Measurements from ENCODE around the gene HDAC11. TPM values are rescaled to one million over a fixed set of nuclear protein-coding genes. Genes with fewer than 3 reads are reported as not detected.
"Not testable (repeated sequence)": the region's sequence is repeated elsewhere in the genome, so short reads cannot be mapped to it uniquely, and the experiment has no call there.

Gene HDAC11
- total RNA-seq = 5.2 and 6.9 TPM in 2 replicates

GRCh38 chr3:13479582-13480339 lies at the start of gene HDAC11:
Gene HDAC11 (plus strand): TSS chr3:13480306. CDS start chr3:13480348, 42 bp downstream.
- peak; percentile 97 to 98 for DNase-seq (ENCODE audit: low read depth in 2 of 2)

DNA sequence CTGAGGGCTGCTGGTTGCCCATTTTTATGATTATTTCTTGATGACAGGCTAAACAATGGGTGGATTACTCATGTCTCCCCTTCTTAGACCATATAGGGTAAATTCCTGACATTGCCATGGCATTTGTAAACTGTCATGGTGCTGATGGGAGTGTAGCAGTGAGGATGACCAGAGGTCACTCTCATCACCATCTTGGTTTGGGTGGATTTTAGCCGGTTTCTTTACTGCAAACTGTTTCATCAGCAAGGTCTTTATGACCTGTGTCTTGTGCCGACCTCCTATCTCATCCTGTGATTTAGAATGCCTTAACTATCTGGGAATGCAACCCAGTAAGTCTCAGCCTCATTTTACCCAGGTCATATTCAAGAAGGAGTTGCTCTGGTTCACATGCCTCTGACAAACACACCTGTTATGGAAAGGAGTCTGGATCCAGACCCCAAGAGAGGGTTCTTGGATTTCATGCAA lies 49.7 kb upstream of the HDAC11 start:
- not testable (repeated sequence) for DNase-seq (ENCODE audit: low read depth in 2 of 2)

- DNase-seq (ENCODE audit: low read depth in 2 of 2) = no peak
These were observed 48.0 kb upstream of the HDAC11 start for GRCh38 chr3:13432093-13432492.

DNA sequence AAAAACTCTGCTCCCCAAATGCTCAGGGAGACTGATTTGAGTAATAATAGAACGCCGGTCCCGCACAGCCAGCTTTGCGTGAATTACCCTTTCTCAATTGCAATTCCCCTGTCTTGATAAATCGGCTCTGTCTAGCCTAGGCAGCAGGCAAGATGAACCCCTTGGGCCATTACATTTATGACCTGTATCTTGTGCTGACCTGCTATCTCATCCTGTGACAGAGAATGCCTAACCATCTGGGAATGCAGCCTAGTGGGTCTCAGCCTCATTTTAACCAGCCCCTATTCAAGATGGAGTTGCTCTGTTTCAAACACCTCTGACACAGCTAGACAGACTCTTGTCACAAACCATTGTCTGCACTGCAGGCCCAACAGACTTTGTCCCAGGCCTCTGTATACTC lies 46.2 kb upstream of the HDAC11 start:
- no peak for DNase-seq (ENCODE audit: low read depth in 2 of 2)

DNA sequence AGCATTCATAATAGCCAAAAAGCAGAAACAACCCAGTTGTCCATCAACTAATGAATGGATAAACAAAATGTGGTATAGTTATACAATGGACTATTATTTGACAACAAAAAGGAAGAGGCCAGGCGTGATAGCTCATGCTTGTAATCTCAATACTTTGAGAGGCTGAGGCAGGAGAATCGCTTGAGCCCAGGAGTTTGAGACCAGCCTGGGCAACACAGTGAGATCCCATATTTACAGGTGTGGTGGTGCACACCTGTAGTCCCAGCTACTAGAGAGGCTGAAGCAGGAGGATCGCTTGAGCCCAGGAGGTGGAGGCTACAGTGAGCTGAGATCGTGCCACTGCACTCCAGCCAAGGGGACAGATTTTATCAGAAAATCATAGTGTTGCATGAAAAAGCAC lies 43.9 kb upstream of the HDAC11 start:
- DNase-seq (ENCODE audit: low read depth in 2 of 2) = not testable (repeated sequence)

- DNase-seq (ENCODE audit: low read depth in 2 of 2) = no peak
These were observed 39.8 kb upstream of the HDAC11 start for GRCh38 chr3:13440204-13440817.

DNA sequence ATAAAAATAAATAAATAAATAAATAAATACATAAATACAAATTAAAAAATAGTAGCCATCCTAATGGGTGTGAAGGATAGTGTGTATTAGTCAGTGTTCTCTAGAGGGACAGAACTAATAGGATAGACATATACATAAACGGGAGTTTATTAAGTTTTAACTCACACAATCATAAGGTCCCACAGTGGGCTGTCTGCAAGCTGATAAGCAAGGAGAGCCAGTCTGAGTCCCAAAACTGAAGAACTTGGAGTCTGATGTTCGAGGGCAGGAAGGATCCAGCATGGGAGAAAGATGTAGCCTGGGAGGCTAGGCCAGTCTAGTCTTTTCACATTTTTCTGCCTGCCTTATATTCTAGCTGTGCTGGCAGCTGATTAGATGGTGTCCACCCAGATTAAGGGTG lies 37.2 kb upstream of the HDAC11 start:
- DNase-seq (ENCODE audit: low read depth in 2 of 2) = not testable (repeated sequence)

DNA sequence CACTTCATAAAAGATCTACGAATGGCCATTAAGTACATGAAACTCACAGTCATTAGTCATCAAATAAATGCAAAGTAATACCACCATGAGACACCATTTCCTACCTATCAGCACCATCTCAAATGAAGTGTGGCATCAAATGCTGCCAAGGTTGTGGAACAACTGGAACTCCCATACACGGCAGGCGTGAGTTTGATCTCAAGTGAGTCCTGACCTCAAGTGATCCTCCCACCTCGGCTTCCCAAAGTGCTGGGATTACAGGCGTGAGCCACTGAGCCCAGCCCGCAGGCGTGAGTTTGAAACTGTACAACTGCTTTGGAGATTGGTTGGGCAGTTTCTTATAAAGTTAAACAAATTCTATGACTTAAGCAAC lies 28.8 kb upstream of the HDAC11 start:
- no peak for DNase-seq (ENCODE audit: low read depth in 2 of 2)

DNA sequence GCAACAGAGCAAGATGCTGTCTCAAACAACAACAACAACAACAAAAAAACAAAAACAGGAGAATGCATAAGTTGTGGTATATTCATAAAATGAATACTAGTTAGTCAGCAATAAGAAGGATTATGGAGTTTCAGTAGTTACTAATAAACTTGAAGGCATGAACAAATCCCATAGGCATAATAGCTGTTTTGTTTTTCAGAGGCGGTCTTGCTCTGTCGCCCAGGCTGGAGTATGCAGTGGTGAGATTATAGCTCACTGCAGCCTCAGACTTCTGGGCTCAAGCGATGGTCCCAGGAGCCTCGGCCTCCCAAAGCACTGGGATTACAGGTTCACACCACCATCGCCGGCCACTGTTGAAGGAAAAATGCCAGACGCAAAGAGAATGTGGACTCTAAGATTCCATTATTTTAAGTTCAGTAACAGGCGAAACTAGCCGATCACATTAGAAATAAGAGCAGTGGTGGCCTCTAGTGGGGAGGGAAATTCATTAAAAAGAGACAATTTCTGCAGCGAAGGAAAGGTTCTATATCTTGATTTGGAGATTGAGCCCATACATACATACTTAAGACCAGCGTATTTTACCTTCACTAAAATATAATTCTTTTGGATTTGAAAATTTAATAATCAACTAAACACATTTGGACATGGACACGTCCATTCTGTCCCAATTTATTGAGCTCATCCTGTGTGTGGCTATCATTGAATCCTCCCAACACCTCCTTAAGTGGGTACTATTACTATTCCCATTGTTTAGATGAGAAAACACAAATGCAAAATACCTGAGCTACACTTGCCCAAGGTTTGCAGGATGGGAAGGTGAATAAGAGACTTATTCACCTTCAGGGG lies 27.4 kb upstream of the HDAC11 start:
- peak; percentile 48 to 70 for DNase-seq (ENCODE audit: low read depth in 2 of 2)

- no peak for DNase-seq (ENCODE audit: low read depth in 2 of 2)
These were observed 24.5 kb upstream of the HDAC11 start for GRCh38 chr3:13455644-13456043.

DNA sequence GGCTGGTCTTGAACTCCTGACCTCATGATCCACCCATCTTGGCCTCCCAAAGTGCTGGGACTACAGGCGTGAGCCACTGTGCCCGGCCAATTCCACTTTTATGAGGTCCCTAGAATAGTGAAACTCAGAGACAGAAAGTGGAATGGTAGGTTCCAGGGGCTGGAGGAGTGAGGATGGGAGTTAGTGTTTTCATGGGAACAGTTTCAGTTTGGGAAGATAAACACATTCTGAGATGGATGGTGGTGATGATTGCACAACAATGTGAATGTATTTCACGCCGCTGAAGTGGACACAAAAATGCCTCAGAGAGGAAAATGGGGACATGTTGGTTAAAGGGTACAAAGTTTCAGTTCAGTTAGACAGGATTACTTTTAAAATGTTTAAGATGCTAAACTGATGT lies 22.5 kb upstream of the HDAC11 start:
- DNase-seq (ENCODE audit: low read depth in 2 of 2) = no peak

DNA sequence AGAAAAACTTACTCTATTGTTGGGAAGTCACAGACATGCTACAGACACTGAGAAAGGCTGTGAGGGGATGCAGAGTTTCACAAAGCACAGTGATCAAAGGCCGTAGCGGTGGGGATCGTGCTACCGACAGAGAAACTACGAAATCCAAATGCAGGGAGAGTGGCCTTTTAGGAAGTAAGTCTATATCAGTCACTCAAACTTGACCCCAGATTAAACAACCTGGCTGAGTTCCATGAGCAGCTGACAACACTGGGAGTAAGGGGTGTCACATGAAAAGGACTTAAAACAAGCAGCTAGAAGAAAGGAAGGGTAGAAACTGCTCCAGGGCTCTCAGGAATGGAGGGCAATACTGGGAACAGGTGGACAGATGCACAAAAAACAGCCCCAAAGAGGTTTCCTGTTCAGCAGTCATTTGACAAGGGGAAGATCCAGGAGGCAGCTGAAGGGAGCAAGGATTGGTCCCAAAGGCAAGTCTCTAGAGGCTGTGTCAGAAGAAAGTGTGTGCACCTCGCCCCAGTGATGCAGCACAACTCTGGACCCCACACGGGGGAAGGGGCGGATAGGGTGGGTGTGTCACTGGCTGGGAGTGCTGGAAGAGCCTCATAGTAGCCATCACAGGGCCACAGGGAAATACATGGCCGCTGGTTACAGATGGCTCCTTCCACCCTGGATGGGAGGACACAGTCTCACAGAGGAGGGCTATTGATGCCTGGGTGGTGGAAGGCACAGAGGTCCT lies 20.3 kb upstream of the HDAC11 start:
- DNase-seq (ENCODE audit: low read depth in 2 of 2) = no peak

DNA sequence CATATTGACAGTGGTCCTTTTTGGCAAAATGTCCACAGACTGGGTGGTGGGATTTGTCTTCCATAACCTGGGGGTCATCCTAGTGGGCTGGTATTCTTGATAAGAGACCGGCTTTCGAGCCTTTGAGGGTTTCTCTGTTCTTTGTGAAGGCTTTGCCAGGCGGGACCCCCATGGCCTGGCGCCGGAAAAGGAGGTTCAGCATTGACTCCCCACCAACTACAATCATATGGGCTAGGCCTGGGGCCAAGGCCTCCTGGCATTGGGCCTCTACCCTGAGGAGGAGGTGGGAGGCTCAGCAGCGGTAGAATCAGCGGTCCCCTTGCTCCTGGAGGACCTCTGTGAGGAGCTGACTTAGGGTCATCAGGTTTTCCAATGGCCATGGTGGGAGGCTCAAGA lies 19.8 kb upstream of the HDAC11 start:
- DNase-seq (ENCODE audit: low read depth in 2 of 2) = no peak

DNA sequence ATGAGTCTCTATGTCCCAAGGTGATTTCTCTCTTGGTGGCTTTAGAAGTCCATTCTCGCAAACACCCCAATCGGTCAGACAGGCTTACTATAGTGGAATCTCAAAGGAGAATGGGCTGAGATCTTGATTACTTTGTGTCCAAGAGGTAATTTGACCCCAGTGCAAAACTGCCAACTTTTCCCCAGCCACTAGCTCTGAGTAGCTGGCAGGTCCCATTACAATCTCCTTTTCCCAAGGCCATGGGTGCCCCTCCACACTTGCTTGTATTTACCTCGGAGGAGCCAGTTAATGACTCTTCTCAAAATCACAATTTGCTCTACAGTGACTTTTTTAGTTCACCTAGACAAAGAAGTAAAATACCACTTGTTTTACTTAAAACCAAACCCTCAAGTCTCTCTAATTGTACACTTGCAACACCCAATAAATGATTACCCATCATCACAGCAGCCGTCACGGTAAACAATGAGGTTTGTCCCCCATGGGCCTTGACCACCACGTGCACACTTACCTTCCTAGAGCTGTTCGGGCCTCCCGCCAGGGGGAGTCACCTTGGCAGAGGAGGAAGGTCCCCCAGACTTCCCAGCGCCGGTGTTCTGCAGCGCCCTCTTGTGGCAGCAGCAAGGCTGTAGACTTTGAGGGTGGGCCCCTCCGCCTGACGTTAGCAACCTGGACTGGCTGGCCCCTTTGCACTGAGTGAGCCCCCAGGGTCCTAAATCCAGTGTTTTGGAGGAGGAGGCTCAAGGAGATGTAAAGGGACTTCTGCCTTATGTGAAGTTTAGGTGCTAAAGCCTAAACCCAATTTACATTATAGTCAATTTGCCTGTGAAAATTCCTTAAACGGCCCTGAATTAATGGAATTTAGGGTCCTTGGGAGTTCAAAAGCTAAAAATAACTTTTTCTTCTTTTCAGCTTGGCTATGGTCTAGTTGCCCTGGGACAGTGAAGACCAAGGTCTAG lies 18.7 kb upstream of the HDAC11 start:
- DNase-seq (ENCODE audit: low read depth in 2 of 2) = peak; percentile 61 to 74

GRCh38 chr3:13462125-13462629 lies 17.9 kb upstream of the HDAC11 start:
- DNase-seq (ENCODE audit: low read depth in 2 of 2) = no peak

DNA sequence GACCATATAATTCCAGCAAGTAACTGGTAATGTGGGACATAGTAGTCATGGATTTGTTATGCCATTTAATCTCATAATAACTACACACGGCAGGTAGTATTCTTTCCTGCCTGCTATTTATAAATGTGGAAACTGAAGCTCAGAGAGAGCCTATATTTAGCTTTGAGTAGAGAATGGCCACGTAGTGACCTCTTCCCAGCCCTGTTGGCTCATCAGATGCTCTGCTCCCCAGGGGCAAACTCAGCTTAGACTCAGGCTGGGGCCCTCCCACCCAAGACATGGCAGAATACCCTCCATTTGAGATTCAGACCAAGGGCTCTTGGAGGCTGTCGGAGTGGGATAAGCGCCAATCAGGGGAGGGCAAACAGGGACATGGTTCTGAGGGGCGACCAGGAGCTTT lies 17.3 kb upstream of the HDAC11 start:
- no peak for DNase-seq (ENCODE audit: low read depth in 2 of 2)

- no peak for DNase-seq (ENCODE audit: low read depth in 2 of 2)
These were observed 16.3 kb upstream of the HDAC11 start for GRCh38 chr3:13463618-13464400.

GRCh38 chr3:13465236-13465873 lies 14.8 kb upstream of the HDAC11 start:
- no peak for DNase-seq (ENCODE audit: low read depth in 2 of 2)

DNA sequence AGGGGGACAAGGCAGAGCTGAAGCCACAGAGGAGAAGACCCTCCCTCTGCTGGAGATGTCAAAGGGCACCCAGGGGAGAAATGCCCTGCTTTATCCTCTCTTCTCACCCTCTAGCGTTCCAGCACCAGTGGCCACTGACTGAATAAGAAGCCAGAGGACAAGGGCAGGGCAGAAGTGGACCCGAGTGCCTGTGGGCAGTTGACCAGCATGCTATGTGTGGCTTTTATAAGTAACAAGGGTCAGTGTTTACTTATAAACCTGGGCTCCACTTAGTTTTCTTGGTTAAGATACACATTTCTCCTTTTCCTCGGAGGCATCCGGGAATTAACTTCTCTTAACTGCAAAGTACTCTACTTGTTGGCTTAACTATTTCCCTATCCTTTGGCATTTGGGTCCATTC lies 13.3 kb upstream of the HDAC11 start:
- DNase-seq (ENCODE audit: low read depth in 2 of 2) = no peak
